Measurements from ENCODE around the gene GNLY.
A peak's percentile ranks its signal among the peaks of the same experiment; 100 is the strongest.
"Not testable (repeated sequence)": the region's sequence is repeated elsewhere in the genome, so short reads cannot be mapped to it uniquely, and the experiment has no call there.

GNLY gene

GRCh38 chr2:85663594-85664565 is 30.3 kb upstream of the GNLY start:
- DNase-seq (ENCODE audit: low read depth in 2 of 2) = no peak

GRCh38 chr2:85665264-85665937 is 28.8 kb upstream of the GNLY start:
- DNase-seq (ENCODE audit: low read depth in 2 of 2) = no peak

- DNase-seq (ENCODE audit: low read depth in 2 of 2) = no peak
These were observed 28.1 kb upstream of the GNLY start for GRCh38 chr2:85666016-85666415.

- no peak for DNase-seq (ENCODE audit: low read depth in 2 of 2)
These were observed 27.5 kb upstream of the GNLY start for GRCh38 chr2:85666435-85667316.

- DNase-seq (ENCODE audit: low read depth in 2 of 2) = no peak
These were observed 26.6 kb upstream of the GNLY start for GRCh38 chr2:85667561-85668008.

GRCh38 chr2:85668009-85668856 is 25.9 kb upstream of the GNLY start, which contains the start of gene SFTPB:
SFTPB (minus strand) TSS chr2:85668199; CDS start chr2:85668183, 16 bp downstream.
- DNase-seq (ENCODE audit: low read depth in 2 of 2) = no peak

GRCh38 chr2:85668857-85669142 is 25.4 kb upstream of the GNLY start:
- DNase-seq (ENCODE audit: low read depth in 2 of 2) = no peak

- no peak for DNase-seq (ENCODE audit: low read depth in 2 of 2)
These were observed 24.6 kb upstream of the GNLY start for GRCh38 chr2:85669549-85669948.

- not testable (repeated sequence) for DNase-seq (ENCODE audit: low read depth in 2 of 2)
These were observed 23.7 kb upstream of the GNLY start for GRCh38 chr2:85670416-85670815.

- DNase-seq (ENCODE audit: low read depth in 2 of 2) = no peak
These were observed 21.7 kb upstream of the GNLY start for GRCh38 chr2:85672456-85672855.

- DNase-seq (ENCODE audit: low read depth in 2 of 2) = no peak
These were observed 20.3 kb upstream of the GNLY start for GRCh38 chr2:85673716-85674375.

GRCh38 chr2:85674417-85674816 is 19.7 kb upstream of the GNLY start:
- no peak for DNase-seq (ENCODE audit: low read depth in 2 of 2)

GRCh38 chr2:85675427-85675826 is 18.7 kb upstream of the GNLY start:
- DNase-seq (ENCODE audit: low read depth in 2 of 2) = no peak

- no peak for DNase-seq (ENCODE audit: low read depth in 2 of 2)
These were observed 18.2 kb upstream of the GNLY start for GRCh38 chr2:85675866-85676548.

- no peak for DNase-seq (ENCODE audit: low read depth in 2 of 2)
These were observed 15.8 kb upstream of the GNLY start for GRCh38 chr2:85678377-85678776.

GRCh38 chr2:85678794-85679672 is 15.1 kb upstream of the GNLY start:
- DNase-seq (ENCODE audit: low read depth in 2 of 2) = peak; percentile 21 to 36

- DNase-seq (ENCODE audit: low read depth in 2 of 2) = no peak
These were observed 13.3 kb upstream of the GNLY start for GRCh38 chr2:85680707-85681371.

GRCh38 chr2:85681372-85681763 is 12.8 kb upstream of the GNLY start:
- DNase-seq (ENCODE audit: low read depth in 2 of 2) = no peak

All from fibroblast of skin of left biceps (primary cell).